Measurements from ENCODE around the gene TM9SF4.
A peak's percentile ranks its signal among the peaks of the same experiment; 100 is the strongest.

TM9SF4 gene, protein sequence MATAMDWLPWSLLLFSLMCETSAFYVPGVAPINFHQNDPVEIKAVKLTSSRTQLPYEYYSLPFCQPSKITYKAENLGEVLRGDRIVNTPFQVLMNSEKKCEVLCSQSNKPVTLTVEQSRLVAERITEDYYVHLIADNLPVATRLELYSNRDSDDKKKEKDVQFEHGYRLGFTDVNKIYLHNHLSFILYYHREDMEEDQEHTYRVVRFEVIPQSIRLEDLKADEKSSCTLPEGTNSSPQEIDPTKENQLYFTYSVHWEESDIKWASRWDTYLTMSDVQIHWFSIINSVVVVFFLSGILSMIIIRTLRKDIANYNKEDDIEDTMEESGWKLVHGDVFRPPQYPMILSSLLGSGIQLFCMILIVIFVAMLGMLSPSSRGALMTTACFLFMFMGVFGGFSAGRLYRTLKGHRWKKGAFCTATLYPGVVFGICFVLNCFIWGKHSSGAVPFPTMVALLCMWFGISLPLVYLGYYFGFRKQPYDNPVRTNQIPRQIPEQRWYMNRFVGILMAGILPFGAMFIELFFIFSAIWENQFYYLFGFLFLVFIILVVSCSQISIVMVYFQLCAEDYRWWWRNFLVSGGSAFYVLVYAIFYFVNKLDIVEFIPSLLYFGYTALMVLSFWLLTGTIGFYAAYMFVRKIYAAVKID

GRCh38 chr20:32109392-32110172 lies at the start of gene TM9SF4:
Gene TM9SF4 (plus strand): TSS chr20:32109714. CDS start chr20:32109741, 27 bp downstream.
- DNase-seq (ENCODE audit: low read depth): peak; percentile 88

DNA sequence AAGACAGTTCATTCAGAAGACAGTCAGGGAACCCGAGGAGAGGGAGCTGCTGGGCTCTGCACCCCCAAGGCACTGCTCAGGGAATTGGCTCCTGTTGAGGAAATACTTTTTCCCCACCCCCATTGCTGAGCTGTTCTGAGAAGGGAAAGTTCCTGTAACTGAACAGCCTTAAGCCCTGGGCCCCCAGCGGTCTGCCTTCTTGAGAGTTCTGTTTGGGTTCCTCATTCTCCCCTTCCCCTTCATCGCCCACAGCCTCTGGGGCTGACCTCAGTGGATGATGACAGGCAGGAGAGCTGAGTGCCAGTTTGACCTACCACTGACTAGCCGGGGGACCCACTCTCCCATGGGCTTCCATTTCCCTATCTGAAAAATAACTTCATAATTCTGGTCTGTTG lies 46.7 kb upstream of the TM9SF4 start:
- no peak for DNase-seq (ENCODE audit: low read depth)

- DNase-seq (ENCODE audit: low read depth): no peak
These were observed 45.8 kb upstream of the TM9SF4 start for GRCh38 chr20:32063695-32064094.

DNA sequence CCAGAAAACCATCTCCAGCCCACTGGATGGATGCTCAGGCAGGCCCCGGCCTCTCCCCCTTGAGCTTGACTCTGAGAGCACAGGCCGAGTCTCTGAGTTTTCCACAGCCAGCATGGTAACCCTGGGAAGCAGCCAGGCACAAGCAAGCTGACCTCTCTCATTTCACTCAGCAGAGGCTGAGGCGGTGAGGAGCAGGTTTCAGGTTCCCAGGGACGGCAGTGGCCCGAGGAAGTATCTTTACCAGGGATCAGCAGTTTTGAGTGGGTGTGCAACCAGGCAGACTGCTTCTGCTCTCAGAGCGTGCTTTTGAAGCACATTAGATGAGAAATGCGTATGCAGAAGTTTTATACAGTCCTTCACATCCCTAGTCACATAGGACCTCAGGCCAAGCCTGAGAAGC lies 44.8 kb upstream of the TM9SF4 start:
- DNase-seq (ENCODE audit: low read depth): no peak

DNA sequence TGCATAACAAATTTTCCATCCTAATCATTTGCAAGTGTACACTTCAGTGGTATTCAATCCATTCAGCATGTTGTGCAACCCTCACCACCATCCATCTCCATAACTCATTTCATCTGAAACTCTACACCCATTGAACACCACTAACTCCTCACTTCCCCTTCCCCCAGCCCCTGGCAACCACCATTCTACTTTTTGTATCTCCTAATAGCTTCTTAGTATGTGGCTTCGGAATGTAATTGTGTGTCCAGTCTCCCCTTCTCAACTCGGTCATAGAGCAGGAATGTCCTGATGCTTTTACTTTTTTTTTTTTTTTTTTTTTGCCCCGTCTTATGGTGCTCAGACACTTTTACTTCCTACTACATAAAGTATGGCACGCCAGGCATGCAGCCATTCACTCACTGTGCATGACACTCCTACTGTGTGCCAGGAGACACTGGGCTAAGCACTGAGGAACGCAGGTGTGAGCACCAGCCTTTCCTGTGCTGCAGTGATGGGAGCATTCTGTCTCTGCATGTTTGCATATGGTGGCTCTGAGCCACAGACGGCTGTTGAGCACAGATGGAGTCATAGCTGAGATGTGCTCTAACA lies 42.2 kb upstream of the TM9SF4 start:
- peak; percentile 85 for DNase-seq (ENCODE audit: low read depth)

DNA sequence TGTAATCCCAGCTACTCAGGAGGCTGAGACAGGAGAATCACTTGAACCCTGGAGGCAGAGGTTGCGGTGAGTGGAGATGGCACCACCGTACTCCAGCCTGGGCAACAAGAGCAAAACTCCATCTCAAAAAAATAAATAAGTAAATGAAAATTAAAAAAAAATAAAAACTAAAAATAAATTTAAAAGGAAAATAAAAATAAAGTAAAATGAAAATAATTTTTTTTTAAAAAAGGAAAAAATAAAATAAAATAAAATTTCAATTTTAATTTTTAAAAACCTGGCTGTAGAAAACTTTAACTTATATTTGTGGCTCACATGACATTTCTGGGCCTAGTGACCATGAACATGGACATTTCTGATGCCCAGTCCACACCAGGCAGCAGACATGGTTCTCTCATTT lies 41.3 kb upstream of the TM9SF4 start:
- no peak for DNase-seq (ENCODE audit: low read depth)

DNA sequence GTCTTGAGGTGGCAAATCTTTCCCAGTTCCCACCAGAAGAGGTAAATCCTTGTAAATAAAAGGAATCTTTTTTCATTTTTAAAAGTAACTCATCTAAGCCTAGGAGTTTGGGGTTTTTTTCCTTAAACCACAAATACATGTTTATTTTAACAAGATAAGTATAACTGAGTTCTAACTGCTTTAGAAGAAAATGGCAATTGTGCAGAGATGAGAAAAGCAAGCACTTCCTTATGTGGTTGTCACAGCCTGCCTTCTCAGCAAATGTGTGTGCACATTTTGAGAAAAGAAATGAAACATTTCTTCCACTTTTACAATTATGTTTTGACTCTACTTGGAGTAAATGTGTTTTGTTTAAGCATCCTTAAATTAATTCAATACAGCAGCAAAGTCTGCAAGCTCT lies 39.8 kb upstream of the TM9SF4 start:
- no peak for DNase-seq (ENCODE audit: low read depth)

GRCh38 chr20:32070282-32070681 lies 39.2 kb upstream of the TM9SF4 start:
- DNase-seq (ENCODE audit: low read depth): no peak

DNA sequence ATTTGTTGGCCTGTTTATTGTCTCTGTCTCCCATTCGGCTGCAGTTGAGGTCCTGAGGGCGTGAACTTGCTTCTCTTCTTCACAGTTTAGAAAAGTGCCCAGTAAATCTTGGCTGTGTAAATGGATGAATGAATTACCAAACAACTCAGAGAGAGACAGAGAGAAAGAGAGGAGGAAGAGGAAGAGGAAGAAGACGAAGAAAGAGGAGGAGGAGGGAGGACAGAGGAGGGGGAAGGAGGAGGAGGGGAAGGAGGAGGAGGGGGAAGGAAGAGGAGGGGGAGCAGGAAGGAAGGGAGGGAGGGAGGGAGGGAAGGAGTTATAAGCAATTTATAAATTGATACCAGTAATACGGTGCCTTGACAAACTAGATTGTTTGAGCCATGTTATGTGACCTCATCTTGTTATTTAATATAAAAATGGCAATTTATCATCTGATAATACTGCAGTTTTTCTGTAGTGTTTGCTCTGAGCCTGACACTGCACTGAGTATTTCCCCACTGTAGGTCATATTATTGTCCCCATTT lies 38.8 kb upstream of the TM9SF4 start:
- no peak for DNase-seq (ENCODE audit: low read depth)

GRCh38 chr20:32071395-32072167 lies 37.9 kb upstream of the TM9SF4 start:
- DNase-seq (ENCODE audit: low read depth): no peak

DNA sequence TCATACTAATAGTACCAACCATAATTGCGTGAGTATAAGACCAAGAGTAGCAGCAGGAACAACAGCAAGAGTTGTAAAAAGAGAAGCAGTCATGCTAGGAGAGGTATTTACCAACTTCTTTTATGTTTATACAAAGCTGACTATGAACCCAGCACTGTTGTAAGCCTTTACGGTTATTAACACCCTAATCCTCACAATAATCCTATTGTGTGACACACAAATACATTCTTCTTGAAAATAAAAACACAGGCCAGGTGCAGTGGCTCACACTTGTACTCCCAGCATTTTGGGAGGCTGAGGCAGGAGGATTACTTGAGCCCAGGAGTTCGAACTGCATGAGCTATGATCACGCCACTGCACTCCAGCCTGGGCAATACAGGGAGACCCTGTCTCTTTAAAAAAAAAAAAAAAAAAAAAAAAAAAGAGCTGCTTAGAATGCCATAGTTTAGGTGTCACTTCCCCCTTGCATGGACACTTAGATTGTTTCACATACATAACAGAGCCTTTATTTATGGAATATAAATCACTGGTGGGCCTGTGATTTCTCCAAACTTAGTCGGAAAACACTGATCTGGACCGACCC lies 37.3 kb upstream of the TM9SF4 start:
- DNase-seq (ENCODE audit: low read depth): no peak

GRCh38 chr20:32075534-32075933 lies 34.0 kb upstream of the TM9SF4 start:
- no peak for DNase-seq (ENCODE audit: low read depth)

GRCh38 chr20:32077190-32077589 lies 32.3 kb upstream of the TM9SF4 start:
- DNase-seq (ENCODE audit: low read depth): no peak

DNA sequence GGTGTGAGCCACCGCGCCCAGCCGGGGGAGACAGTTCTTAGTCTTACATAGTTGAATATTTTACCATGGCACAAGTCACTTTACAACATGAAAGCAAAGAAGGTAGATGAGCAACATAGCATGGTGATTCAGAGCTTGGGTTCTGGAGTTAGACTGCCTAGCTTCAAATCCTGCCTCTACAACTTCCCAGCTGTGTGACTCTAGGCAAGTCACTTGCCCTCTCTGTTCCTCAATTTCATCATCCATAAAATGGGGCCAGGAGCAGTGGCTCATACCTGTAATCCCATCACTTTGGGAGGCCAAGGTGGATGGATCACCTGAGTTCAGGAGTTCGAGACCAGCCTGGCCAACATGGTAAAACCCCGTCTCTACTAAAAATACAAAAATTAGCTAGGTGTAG lies 31.2 kb upstream of the TM9SF4 start:
- no peak for DNase-seq (ENCODE audit: low read depth)

GRCh38 chr20:32078791-32079190 lies 30.7 kb upstream of the TM9SF4 start:
- DNase-seq (ENCODE audit: low read depth): no peak

- DNase-seq (ENCODE audit: low read depth): no peak
These were observed 29.8 kb upstream of the TM9SF4 start for GRCh38 chr20:32079655-32080109.

DNA sequence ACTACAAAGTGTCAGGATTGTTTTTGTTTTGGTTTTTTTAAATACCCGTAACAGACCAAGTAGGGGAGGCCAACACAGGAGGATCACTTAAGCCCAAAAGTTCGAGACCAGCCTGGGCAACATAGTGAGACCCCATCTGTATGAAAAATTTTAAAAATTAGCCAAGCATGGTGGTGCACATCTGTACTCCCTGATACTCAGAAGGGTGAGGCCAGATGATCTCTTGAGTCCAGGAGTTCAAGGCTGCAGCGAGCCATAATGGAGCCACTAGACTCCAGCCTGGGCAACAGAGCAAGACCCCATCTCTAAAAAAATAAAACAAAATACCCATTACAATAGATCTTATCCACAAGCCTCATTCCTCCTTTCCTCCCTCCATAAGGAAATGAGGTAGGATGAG lies 28.7 kb upstream of the TM9SF4 start:
- DNase-seq (ENCODE audit: low read depth): no peak

- no peak for DNase-seq (ENCODE audit: low read depth)
These were observed 26.0 kb upstream of the TM9SF4 start for GRCh38 chr20:32083469-32083868.

DNA sequence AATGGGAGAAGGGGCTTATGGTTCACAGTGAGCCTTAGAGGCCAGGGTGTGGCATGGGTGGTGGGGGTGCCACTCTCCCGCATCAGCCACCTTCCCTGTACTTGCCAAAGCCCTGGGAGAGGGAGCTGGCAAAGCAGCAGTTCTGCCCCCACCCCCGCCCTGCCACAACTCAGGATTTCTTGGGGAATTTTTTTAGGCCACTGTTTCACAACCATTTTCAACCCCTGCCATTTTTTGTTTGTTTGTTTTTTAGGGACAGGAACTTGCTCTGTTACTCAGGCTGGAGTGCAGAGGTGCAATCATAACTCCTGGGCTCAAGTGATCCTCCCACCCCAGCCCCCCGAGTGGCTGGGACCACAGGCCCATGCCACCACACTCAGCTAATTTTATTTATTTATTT lies 22.4 kb upstream of the TM9SF4 start:
- no peak for DNase-seq (ENCODE audit: low read depth)

GRCh38 chr20:32088759-32089158 lies 20.8 kb upstream of the TM9SF4 start:
- no peak for DNase-seq (ENCODE audit: low read depth)

Data from stromal cell of bone marrow (primary cell).